Immature natural killer cell (primary cell): ENCODE results near the gene TPM4. TPM values are rescaled to one million over a fixed set of nuclear protein-coding genes. Genes with fewer than 3 reads are reported as not detected.

Experiments used
- DNase-seq, 3 donors: peaks; one replicate each; pipeline ENCODE4 v3.0.0; 2022; ENCODE audit warnings: mixed read lengths in 1 of 3
- H3K27ac Mint-ChIP-seq, 6 donors: one replicate each; pipeline ENCODE4 v1.8.0; 2020; ENCODE audit warnings: mixed read lengths in 6 of 6, mild to moderate bottlenecking in 5 of 6, inconsistent platforms in 4 of 6, moderate library complexity in 3 of 6
- H3K27me3 Mint-ChIP-seq, 3 donors: one replicate each; pipeline ENCODE4 v1.8.0; 2020 to 2021; ENCODE audit warnings: low read depth in 3 of 3, mild to moderate bottlenecking in 3 of 3, mixed read lengths in 3 of 3, moderate library complexity in 3 of 3, inconsistent platforms in 1 of 3
- H3K36me3 Mint-ChIP-seq, 3 donors: one replicate each; pipeline ENCODE4 v1.8.0; 2020; ENCODE audit warnings: mixed read lengths in 3 of 3, inconsistent platforms in 2 of 3, mild to moderate bottlenecking in 2 of 3
- H3K4me1 Mint-ChIP-seq, 2 donors: one replicate each; pipeline ENCODE4 v1.8.0; 2020; ENCODE audit warnings: inconsistent platforms in 2 of 2, mild to moderate bottlenecking in 2 of 2, mixed read lengths in 2 of 2, moderate library complexity in 1 of 2
- H3K4me3 Mint-ChIP-seq, 5 donors: one replicate each; pipeline ENCODE4 v1.8.0; 2020; ENCODE audit warnings: mild to moderate bottlenecking in 5 of 5, mixed read lengths in 5 of 5, inconsistent platforms in 3 of 5, moderate library complexity in 3 of 5
- H3K9me3 Mint-ChIP-seq, 6 donors: one replicate each; pipeline ENCODE4 v1.8.0; 2020; ENCODE audit warnings: mild to moderate bottlenecking in 6 of 6, mixed read lengths in 6 of 6, inconsistent platforms in 4 of 6, moderate library complexity in 3 of 6
- polyA plus RNA-seq, 3 donors: library from polyadenylated mRNA; unstranded; fragments of 300-500 nt; fragmentation: Illumina TruSeq; gene quantifications; one replicate each; pipeline ENCODE4 v1.2.3, GENCODE V29; 2021

Gene TPM4
- polyA plus RNA-seq, 3 donors from 2014 or later, result 106 to 193 (median 107) TPM

GRCh38 chr19:16141043-16141442, 64.7 kb downstream of the TPM4 start:
- Mint-ChIP-seq H3K4me3 (peak overlapping the region; percentile 74 to 84 (median 80)), H3K36me3 (peaks cover 4 to 13% (median 12%) of the 10 kb centered on the region in 3 donors), H3K27ac (peak overlapping the region; percentile 92 to 97 (median 94)), H3K27me3 (peaks cover 28 to 33% (median 29%) of the 10 kb centered on the region in 3 donors), H3K9me3 (no peaks in the 10 kb centered on the region), H3K4me1 (peaks cover 86 to 87% of the 10 kb centered on the region in 2 donors)
- peak; percentile 56 to 60 (median 56) for DNase-seq

- peak; percentile 67 to 71 (median 70) for DNase-seq
These were observed 65.8 kb downstream of the TPM4 start for GRCh38 chr19:16142032-16142580.

GRCh38 chr19:16143399-16144215, 67.3 kb downstream of the TPM4 start, which contains the start of gene HSH2D:
Gene HSH2D, plus strand, starts transcription at chr19:16143685. Its CDS starts 5,066 bp downstream, at chr19:16148751.
- Mint-ChIP-seq H3K4me1 (peaks cover 74 to 79% of the 10 kb centered on the region in 2 donors), H3K27me3 (peaks cover 27 to 31% (median 31%) of the 10 kb centered on the region in 3 donors), H3K27ac (peak within 1 kb of the TSS; percentile 97 to 100 (median 99)), H3K4me3 (peak within 1 kb of the TSS; percentile 97 to 98 (median 97)), H3K36me3 (peaks cover 4 to 18% (median 15%) of the 10 kb centered on the region in 3 donors), H3K9me3 (no peaks in the 10 kb centered on the region)
- DNase-seq, result peak; percentile 79 to 83 (median 80)

More at GRCh38 chr19:16142032-16142580, 65.8 kb downstream of the TPM4 start:
- peaks cover 84% of the 10 kb centered on the region in 2 donors for H3K4me1 Mint-ChIP-seq
- H3K4me3 Mint-ChIP-seq, result peak overlapping the region; percentile 97 to 98 (median 97)
- H3K36me3 Mint-ChIP-seq, result peaks cover 4 to 18% (median 15%) of the 10 kb centered on the region in 3 donors
- peak overlapping the region; percentile 97 to 100 (median 99) for H3K27ac Mint-ChIP-seq
- H3K9me3 Mint-ChIP-seq, result no peaks in the 10 kb centered on the region
- peaks cover 29 to 31% (median 31%) of the 10 kb centered on the region in 3 donors for H3K27me3 Mint-ChIP-seq

- DNase-seq, result no peak
- Mint-ChIP-seq H3K4me3 (peak overlapping the region; percentile 97 to 98 (median 97)), H3K4me1 (peaks cover 74 to 79% of the 10 kb centered on the region in 2 donors), H3K27ac (peak overlapping the region; percentile 97 to 100 (median 99)), H3K36me3 (peaks cover 4 to 18% (median 15%) of the 10 kb centered on the region in 3 donors), H3K9me3 (no peaks in the 10 kb centered on the region), H3K27me3 (peaks cover 27 to 33% (median 31%) of the 10 kb centered on the region in 3 donors)
These were observed 67.9 kb downstream of the TPM4 start for GRCh38 chr19:16144216-16144581.

GRCh38 chr19:16146112-16146511, 69.8 kb downstream of the TPM4 start:
- H3K27me3 Mint-ChIP-seq, result peaks cover 18 to 28% (median 25%) of the 10 kb centered on the region in 3 donors
- peak overlapping the region; percentile 97 to 98 (median 97) for H3K4me3 Mint-ChIP-seq
- DNase-seq, result peak; percentile 60 to 67 (median 63)
- peak overlapping the region; percentile 97 to 100 (median 99) for H3K27ac Mint-ChIP-seq
- H3K4me1 Mint-ChIP-seq, result peaks cover 65 to 78% of the 10 kb centered on the region in 2 donors
- no peaks in the 10 kb centered on the region for H3K9me3 Mint-ChIP-seq
- H3K36me3 Mint-ChIP-seq, result peaks cover 9 to 26% (median 20%) of the 10 kb centered on the region in 3 donors

GRCh38 chr19:16148443-16149229, 72.3 kb downstream of the TPM4 start:
- H3K27ac Mint-ChIP-seq, result peak overlapping the region; percentile 78 to 99 (median 94)
- peaks cover 52 to 69% of the 10 kb centered on the region in 2 donors for H3K4me1 Mint-ChIP-seq
- H3K36me3 Mint-ChIP-seq, result peaks cover 9 to 32% (median 24%) of the 10 kb centered on the region in 3 donors
- H3K27me3 Mint-ChIP-seq, result peaks cover 8 to 16% (median 14%) of the 10 kb centered on the region in 3 donors
- H3K9me3 Mint-ChIP-seq, result no peaks in the 10 kb centered on the region
- H3K4me3 Mint-ChIP-seq, result peak overlapping the region; percentile 77 to 98 (median 79)
- no peak for DNase-seq

Other genes starting within 250 kb of the TPM4 start
- not detected for gene CYP4F2, start 178.4 kb upstream of the TPM4 start, polyA plus RNA-seq
- gene CYP4F11, start 142.0 kb upstream of the TPM4 start, polyA plus RNA-seq, result not detected
- gene OR10H4, start 127.5 kb upstream of the TPM4 start, polyA plus RNA-seq, result not detected
- 100 to 1,000 TPM; 110 to 184 (median 126) TPM for gene RAB8A, start 35.4 kb downstream of the TPM4 start, polyA plus RNA-seq
- 100 to 1,000 TPM in 1 of 3 donors, 10 to 100 TPM in 2; 70.4 to 127 (median 97.4) TPM for gene HSH2D, start 67.2 kb downstream of the TPM4 start, polyA plus RNA-seq
- gene CIB3, start 97.0 kb downstream of the TPM4 start, polyA plus RNA-seq, result not detected
- gene FAM32A, start 108.9 kb downstream of the TPM4 start, polyA plus RNA-seq, result 100 to 1,000 TPM; 156 to 225 (median 179) TPM
- 100 to 1,000 TPM; 128 to 178 (median 173) TPM for gene AP1M1, start 121.4 kb downstream of the TPM4 start, polyA plus RNA-seq
- gene KLF2, start 248.3 kb downstream of the TPM4 start, polyA plus RNA-seq, result 100 to 1,000 TPM in 1 of 3 donors, 10 to 100 TPM in 2; 55.0 to 102 (median 91.0) TPM